ENCODE data around the gene PEAR1. TPM values are rescaled to one million over a fixed set of nuclear protein-coding genes. Genes with fewer than 3 reads are reported as not detected.

PEAR1 gene
- total RNA-seq, 1 donor from 2014 or later, result 9.9 TPM

DNA sequence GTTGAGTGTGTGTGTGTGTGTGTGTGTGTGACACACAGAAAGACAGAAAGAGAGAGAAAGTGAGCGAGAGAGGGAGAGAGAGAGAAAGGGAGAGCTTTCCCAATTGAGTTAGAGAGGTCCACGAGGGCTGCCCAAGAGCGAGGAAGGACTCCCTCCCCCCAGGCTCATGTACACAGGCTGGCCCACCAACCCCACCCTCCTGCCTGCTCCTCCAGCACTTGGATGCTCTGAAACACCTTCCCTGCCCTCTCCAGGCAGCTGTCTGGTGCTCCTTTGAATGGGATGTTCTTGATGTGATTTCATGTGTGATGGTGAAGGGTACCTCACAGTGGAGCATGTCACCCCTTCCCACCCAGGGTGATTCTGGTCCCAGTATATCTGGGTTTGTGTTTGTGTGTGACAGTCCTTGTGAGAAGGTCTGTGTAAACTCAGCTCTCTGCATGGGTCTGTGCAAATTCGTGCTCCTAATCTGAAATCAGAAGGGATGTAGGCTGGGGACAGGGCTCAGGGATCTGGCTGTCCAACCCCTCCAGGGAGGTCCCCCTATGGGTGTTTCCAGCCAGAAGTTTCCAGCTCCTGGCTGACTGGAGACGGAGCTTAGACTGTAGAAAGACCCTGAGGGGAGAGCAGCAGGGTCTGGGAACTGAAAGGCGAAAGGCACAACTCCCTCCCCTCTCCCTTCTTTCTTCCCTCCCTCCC, 6.8 kb upstream of the PEAR1 start:
- Mint-ChIP-seq H3K4me3 (ENCODE audit: unreplicated experiment) (no peak overlapping the region), H3K4me1 (ENCODE audit: low read depth) (no peaks in the 10 kb centered on the region), H3K9me3 (ENCODE audit: low read depth) (no peaks in the 10 kb centered on the region), H3K27me3 (ENCODE audit: low read depth) (peaks cover 34% of the 10 kb centered on the region), H3K36me3 (ENCODE audit: low read depth) (no peaks in the 10 kb centered on the region), H3K27ac (ENCODE audit: unreplicated experiment) (no peak overlapping the region)
- TF ChIP-seq, protein P1, sequence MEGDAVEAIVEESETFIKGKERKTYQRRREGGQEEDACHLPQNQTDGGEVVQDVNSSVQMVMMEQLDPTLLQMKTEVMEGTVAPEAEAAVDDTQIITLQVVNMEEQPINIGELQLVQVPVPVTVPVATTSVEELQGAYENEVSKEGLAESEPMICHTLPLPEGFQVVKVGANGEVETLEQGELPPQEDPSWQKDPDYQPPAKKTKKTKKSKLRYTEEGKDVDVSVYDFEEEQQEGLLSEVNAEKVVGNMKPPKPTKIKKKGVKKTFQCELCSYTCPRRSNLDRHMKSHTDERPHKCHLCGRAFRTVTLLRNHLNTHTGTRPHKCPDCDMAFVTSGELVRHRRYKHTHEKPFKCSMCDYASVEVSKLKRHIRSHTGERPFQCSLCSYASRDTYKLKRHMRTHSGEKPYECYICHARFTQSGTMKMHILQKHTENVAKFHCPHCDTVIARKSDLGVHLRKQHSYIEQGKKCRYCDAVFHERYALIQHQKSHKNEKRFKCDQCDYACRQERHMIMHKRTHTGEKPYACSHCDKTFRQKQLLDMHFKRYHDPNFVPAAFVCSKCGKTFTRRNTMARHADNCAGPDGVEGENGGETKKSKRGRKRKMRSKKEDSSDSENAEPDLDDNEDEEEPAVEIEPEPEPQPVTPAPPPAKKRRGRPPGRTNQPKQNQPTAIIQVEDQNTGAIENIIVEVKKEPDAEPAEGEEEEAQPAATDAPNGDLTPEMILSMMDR (IDR thresholded peaks at IDR 0.05), result no peak
- DNase-seq (ENCODE audit: low spot score), result no peak

DNA sequence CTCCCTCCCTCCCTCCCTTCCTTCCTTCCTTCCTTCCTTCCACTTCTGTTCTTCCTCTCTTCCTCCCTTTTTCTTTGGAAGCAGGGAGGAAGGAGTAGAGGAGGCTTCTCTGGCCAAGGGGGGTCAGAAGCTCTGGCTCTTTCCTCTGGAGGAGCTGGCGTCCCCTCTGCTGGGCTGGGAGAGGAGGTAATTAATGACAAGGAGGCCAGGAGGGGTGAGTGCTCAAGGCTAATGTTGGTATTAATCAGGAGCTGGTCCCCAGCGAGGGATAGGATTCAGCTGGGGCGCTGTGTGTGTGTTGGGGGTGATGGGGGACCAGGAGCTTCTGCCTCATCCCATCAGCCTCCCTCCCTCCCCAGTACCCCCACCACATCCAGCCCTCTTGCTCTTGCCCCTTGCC, 6.2 kb upstream of the PEAR1 start:
- no peaks in the 10 kb centered on the region for H3K4me1 Mint-ChIP-seq (ENCODE audit: low read depth)
- DNase-seq (ENCODE audit: low spot score), result no peak
- H3K4me3 Mint-ChIP-seq (ENCODE audit: unreplicated experiment), result no peak overlapping the region
- TF ChIP-seq, protein P1 (IDR thresholded peaks at IDR 0.05), result no peak
- H3K27me3 Mint-ChIP-seq (ENCODE audit: low read depth), result peaks cover 28% of the 10 kb centered on the region
- no peaks in the 10 kb centered on the region for H3K9me3 Mint-ChIP-seq (ENCODE audit: low read depth)
- no peaks in the 10 kb centered on the region for H3K36me3 Mint-ChIP-seq (ENCODE audit: low read depth)
- no peak overlapping the region for H3K27ac Mint-ChIP-seq (ENCODE audit: unreplicated experiment)

DNA sequence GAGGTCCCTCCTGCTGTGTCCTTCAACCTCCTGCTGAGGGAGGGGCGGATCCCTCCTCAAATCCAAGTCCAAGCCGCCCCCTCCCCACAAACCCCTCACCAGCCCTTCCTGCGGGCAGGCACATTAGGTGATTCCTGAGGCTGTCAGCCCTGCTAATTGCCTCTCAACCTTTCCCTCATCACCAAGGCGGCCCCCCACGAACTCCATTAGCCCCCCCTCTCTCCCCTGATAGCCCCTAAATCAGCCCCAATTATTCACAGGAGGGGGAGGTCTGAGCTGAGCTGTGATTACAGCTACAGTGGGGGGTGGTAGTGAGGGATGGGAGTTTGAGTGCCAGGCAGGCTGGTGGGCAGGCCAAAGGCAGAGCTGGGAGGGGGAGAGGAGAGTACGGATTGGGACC, 5.8 kb upstream of the PEAR1 start:
- H3K4me3 Mint-ChIP-seq (ENCODE audit: unreplicated experiment), result no peak overlapping the region
- H3K27me3 Mint-ChIP-seq (ENCODE audit: low read depth), result peaks cover 24% of the 10 kb centered on the region
- H3K9me3 Mint-ChIP-seq (ENCODE audit: low read depth), result no peaks in the 10 kb centered on the region
- TF ChIP-seq, protein P1 (IDR thresholded peaks at IDR 0.05), result no peak
- no peak for DNase-seq (ENCODE audit: low spot score)
- H3K27ac Mint-ChIP-seq (ENCODE audit: unreplicated experiment), result no peak overlapping the region
- no peaks in the 10 kb centered on the region for H3K36me3 Mint-ChIP-seq (ENCODE audit: low read depth)
- no peaks in the 10 kb centered on the region for H3K4me1 Mint-ChIP-seq (ENCODE audit: low read depth)

DNA sequence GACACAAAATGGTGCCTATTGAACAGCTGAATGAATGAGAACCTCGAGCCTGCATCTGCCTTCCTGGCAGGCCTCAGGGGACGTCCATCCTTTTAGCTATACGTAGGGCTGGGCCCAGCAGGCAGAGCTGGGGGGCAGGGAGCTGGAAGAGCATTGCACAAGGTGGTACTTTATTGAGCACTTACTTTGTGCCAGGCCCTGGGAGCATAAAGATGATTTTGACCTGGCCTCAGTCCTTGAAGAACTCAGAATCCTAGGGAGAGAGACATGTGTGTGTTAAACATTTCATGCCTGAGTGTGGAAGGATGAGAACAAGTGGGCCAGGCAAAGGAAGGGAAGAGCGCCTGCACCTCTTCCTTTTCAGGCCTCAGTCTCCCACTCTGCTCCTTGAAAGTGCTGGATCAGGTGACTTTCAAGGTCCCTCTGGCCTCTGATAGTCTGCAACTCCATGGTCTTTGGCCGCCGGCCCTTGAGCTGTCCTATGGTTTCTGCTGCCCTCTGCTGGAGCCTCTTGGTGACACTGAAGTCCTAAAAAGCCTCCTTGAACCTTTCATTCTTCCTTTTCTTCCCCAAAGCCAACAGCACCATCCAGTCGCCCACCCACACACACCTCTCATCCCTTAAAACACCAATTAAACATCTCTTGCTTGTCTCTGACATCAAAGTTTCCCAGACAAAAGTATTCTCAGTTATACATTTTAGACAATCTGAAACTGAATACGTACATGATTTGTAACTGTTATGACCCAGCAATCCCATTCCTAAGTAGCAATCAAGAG, 3.5 kb upstream of the PEAR1 start:
- Mint-ChIP-seq H3K4me3 (ENCODE audit: unreplicated experiment) (no peak overlapping the region), H3K9me3 (ENCODE audit: low read depth) (no peaks in the 10 kb centered on the region), H3K27ac (ENCODE audit: unreplicated experiment) (no peak overlapping the region), H3K27me3 (ENCODE audit: low read depth) (peaks cover 8% of the 10 kb centered on the region), H3K36me3 (ENCODE audit: low read depth) (no peaks in the 10 kb centered on the region), H3K4me1 (ENCODE audit: low read depth) (peaks cover 17% of the 10 kb centered on the region)
- no peak for DNase-seq (ENCODE audit: low spot score)
- TF ChIP-seq, protein P1 (IDR thresholded peaks at IDR 0.05), result peak; percentile 92

DNA sequence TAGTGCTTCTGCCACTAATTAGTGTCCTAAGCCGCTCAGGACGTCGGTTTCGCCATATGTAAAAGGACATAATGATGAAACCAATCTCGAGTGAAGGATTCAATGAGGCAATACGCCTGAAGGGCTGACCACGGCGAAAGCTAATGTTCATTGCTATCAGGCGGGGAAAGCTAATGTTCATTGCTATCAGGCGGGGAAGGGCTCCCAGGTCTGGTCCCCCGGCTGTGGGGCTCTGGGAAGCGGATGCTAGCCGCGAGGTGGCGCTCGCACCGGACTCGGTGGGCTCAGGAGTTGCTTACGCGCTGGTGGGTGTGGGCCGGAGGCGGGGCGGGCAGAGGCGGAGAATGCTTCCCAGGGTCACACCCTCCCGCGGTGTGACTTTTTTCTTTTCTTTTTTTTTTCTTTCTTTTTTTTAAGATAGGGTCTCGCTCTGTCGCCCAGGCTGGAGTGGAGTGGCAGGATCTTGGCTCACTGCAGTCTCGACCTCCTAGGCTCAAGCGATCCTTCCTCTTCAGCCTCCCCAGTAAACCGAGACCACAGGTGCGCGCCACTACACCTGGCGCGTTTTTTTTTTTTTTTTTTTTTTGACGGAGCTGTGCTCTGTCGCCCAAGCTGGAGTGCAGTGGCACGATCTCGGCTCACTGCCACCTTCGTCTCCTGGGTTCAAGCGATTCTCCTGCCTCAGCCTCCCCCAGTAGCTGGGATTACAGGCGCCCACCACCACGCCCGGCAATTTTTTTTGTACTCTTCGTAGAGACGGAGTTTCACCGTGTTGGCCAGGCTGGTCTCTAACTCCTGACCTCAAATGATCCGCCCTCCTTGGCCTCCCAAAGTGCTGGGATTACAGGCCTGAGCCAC, 1.1 kb upstream of the PEAR1 start:
- no peaks in the 10 kb centered on the region for H3K9me3 Mint-ChIP-seq (ENCODE audit: low read depth)
- DNase-seq (ENCODE audit: low spot score), result no peak
- TF ChIP-seq, protein P1 (IDR thresholded peaks at IDR 0.05), result peak; percentile 91
- H3K36me3 Mint-ChIP-seq (ENCODE audit: low read depth), result no peaks in the 10 kb centered on the region
- peak overlapping the region; percentile 67 for H3K4me3 Mint-ChIP-seq (ENCODE audit: unreplicated experiment)
- no peaks in the 10 kb centered on the region for H3K27me3 Mint-ChIP-seq (ENCODE audit: low read depth)
- H3K27ac Mint-ChIP-seq (ENCODE audit: unreplicated experiment), result no peak overlapping the region
- peaks cover 42% of the 10 kb centered on the region for H3K4me1 Mint-ChIP-seq (ENCODE audit: low read depth)
